ENCODE results near the gene MEAK7. TPM values are rescaled to one million over a fixed set of nuclear protein-coding genes. Genes with fewer than 3 reads are reported as not detected.

The MEAK7 gene
- total RNA-seq, 2 experiments from 2014 or later = 21.1 to 22.4 TPM

DNA sequence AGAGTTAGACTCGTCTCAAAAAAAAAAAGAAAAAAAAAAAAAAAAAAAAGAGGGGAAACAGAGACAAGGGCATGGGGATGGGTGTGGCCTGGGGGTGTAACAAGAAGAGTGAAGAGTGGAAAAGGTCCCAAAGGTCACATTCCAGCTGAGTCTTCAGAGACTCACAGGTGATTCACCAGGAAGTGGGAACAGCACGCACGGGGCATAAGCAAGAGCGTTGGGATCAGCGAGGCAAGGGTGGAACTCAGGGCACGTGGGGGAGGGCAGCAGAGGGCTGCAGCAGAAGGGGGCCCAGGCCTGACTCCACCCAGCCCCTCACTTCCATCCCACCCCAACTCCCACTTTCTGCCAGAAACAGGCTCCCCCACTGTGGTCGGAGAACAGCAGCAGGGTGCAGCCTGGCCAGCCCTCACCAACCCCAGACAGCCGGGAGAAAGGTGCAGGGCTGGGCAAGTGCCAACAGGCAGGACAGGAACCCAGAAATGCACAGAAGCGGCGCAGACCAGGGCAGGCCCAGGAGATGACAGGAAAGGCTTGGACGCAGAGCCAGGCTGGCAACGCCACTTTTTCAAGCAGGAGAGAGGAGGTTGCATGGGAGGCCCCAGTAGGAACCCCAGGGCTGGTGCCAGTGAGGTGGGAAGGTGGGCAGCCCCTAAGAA is 3.3 kb downstream of the MEAK7 start:
- H3K4me1 Mint-ChIP-seq (ENCODE audit: low read depth) = peaks cover 20% of the 10 kb centered on the region
- CTCF ChIA-PET = interaction anchor here (1.2 kb wide), 1 partner anchor 9 kb away, joined by 3 read pairs; no protein-coding TSS in a partner anchor

DNA sequence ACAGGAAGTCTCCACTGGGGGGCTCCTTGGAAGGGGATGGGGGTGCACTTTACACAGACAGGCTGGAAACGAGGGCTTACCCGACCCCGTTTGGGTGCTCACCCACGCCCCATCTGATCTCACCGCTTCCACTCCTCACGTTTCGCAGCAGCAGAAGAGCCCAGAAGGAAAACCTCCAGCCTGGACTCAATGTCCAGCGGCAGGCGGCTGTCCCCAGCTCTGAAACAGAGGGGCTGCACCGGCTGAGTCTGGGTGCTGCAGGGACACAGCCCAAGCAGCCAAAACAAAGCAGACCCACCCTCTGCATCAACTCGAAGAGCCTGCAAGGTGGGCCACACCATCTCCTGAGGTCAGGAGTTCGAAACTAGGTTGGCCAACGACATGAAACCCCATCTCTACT is 3.9 kb downstream of the MEAK7 start:
- Mint-ChIP-seq H3K4me1 (ENCODE audit: low read depth) (peaks cover 14% of the 10 kb centered on the region), H3K27me3 (no peaks in the 10 kb centered on the region), H3K36me3 (ENCODE audit: low read depth) (peaks cover 18% of the 10 kb centered on the region), H3K9me3 (no peaks in the 10 kb centered on the region), H3K27ac (no peak overlapping the region), H3K4me3 (no peak overlapping the region)
- ATAC-seq = no peak
- ChIA-PET POLR2A (no interaction called here), CTCF (no interaction called here)
- intact Hi-C loops (cut with micrococcal nuclease) = no loop called here
- DNase-seq = no peak
- TF ChIP-seq, protein P1, sequence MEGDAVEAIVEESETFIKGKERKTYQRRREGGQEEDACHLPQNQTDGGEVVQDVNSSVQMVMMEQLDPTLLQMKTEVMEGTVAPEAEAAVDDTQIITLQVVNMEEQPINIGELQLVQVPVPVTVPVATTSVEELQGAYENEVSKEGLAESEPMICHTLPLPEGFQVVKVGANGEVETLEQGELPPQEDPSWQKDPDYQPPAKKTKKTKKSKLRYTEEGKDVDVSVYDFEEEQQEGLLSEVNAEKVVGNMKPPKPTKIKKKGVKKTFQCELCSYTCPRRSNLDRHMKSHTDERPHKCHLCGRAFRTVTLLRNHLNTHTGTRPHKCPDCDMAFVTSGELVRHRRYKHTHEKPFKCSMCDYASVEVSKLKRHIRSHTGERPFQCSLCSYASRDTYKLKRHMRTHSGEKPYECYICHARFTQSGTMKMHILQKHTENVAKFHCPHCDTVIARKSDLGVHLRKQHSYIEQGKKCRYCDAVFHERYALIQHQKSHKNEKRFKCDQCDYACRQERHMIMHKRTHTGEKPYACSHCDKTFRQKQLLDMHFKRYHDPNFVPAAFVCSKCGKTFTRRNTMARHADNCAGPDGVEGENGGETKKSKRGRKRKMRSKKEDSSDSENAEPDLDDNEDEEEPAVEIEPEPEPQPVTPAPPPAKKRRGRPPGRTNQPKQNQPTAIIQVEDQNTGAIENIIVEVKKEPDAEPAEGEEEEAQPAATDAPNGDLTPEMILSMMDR (IDR thresholded peaks at IDR 0.05) = no peak

More for the DNA sequence above, 3.3 kb downstream of the MEAK7 start:
- ATAC-seq (no peak), DNase-seq (no peak)
- POLR2A ChIA-PET = no interaction called here
- Mint-ChIP-seq H3K9me3 (no peaks in the 10 kb centered on the region), H3K27me3 (no peaks in the 10 kb centered on the region), H3K4me3 (no peak overlapping the region), H3K27ac (no peak overlapping the region), H3K36me3 (ENCODE audit: low read depth) (peaks cover 15% of the 10 kb centered on the region)
- TF ChIP-seq, protein P1 (IDR thresholded peaks at IDR 0.05) = no peak
- intact Hi-C loops (cut with micrococcal nuclease) = no loop called here

DNA sequence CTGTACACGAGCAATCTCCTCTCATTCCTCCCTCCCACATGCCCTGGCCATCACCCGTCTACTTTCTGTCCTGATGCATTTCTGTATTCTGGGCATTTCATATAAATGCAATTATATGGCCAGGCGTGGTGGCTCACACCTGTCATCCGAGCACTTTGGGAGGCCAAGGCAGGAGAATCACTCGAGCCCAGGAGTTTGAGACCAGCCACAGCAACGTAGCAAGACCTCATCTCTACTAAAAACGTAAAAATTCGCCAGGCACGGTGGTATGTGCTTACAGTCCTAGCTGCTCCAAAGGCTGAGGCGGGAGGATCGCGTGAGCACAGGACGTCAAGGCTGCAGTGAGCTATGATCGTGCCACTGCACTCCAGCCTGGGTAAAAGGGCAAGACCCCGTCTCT is 4.8 kb downstream of the MEAK7 start:
- no peaks in the 10 kb centered on the region for H3K9me3 Mint-ChIP-seq
- CTCF ChIA-PET = no interaction called here
- H3K4me3 Mint-ChIP-seq = no peak overlapping the region
- intact Hi-C loops (cut with micrococcal nuclease) = no loop called here
- ATAC-seq (no peak), DNase-seq (no peak)
- POLR2A ChIA-PET = no interaction called here
- H3K4me1 Mint-ChIP-seq (ENCODE audit: low read depth) = peaks cover 8% of the 10 kb centered on the region
- TF ChIP-seq, protein P1 (IDR thresholded peaks at IDR 0.05) = no peak
- H3K27me3 Mint-ChIP-seq = no peaks in the 10 kb centered on the region
- peaks cover 22% of the 10 kb centered on the region for H3K36me3 Mint-ChIP-seq (ENCODE audit: low read depth)
- H3K27ac Mint-ChIP-seq = no peak overlapping the region

DNA sequence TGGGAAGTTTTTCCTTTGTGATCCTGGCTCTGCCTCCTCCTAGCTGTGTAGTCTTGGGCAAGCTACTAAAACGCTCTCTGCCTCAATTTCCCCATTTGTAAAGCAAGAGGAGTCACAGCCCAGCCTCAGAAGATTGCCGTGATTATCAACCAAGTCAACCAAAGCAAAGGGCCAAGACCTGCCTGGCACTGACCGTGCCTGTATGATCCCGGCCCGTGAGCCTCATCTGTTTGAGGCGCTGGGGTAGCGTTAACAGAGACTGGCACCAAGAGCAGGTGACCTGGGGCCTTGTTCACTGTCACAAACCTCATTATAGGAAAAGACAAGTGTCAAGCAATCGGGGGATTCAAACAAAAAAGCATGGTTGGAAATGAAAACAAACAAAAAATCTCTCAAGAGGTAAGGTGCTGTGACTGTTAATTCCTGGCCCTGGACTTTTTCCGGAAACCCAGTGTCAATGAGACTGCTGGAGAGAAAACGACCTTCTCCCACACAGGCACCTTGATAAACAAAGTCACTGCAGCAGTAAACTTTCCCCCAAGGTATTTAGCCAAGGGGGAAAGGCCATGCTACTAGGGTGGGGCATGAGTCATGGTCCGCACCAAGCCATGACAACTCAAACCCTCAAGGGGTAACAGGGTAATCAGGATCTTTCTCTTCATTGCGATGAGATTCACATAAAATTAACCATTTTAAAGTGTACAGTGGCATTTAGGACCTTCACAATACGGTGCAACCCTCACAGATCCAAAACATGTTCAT is 5.4 kb downstream of the MEAK7 start:
- TF ChIP-seq, protein P1 (IDR thresholded peaks at IDR 0.05) = no peak
- no peak overlapping the region for H3K27ac Mint-ChIP-seq
- intact Hi-C loops (cut with micrococcal nuclease) = no loop called here
- peaks cover 28% of the 10 kb centered on the region for H3K36me3 Mint-ChIP-seq (ENCODE audit: low read depth)
- ChIA-PET POLR2A (no interaction called here), CTCF (interaction anchor here (1.2 to 3.6 kb wide), 3 partner anchors 7 to 15 kb away, joined by 4 to 17 read pairs (median 7); no protein-coding TSS in a partner anchor)
- no peak for ATAC-seq
- DNase-seq = no peak
- H3K9me3 Mint-ChIP-seq = peaks cover 3% of the 10 kb centered on the region
- no peak overlapping the region for H3K4me3 Mint-ChIP-seq
- peaks cover 5% of the 10 kb centered on the region for H3K4me1 Mint-ChIP-seq (ENCODE audit: low read depth)
- no peaks in the 10 kb centered on the region for H3K27me3 Mint-ChIP-seq

DNA sequence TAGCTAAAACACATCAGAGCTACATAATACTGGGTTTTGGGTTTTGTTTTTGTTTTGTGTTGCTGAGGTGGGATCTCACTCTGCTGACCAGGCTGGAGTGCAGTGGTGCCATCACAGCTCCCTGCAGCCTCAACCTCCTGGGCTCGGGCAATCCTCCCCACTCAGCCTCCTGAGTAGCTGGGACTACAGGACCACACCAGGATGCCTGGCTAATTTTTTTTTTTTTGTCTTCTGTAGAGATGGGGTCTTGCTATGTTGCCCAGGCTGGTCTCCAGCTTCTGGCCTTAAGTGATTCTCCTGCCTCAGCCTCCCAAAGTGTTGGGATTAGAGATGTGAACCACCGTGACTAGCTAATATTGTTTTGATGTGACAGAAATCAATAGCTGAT is 6.2 kb downstream of the MEAK7 start:
- DNase-seq (no peak), ATAC-seq (no peak)
- Mint-ChIP-seq H3K36me3 (ENCODE audit: low read depth) (peaks cover 34% of the 10 kb centered on the region), H3K4me3 (no peak overlapping the region), H3K27me3 (no peaks in the 10 kb centered on the region), H3K9me3 (peaks cover 4% of the 10 kb centered on the region), H3K4me1 (ENCODE audit: low read depth) (no peaks in the 10 kb centered on the region), H3K27ac (no peak overlapping the region)
- intact Hi-C loops (cut with micrococcal nuclease) = no loop called here
- ChIA-PET POLR2A (no interaction called here), CTCF (interaction anchor here (1.2 to 3.6 kb wide), 4 partner anchors 8 to 221 kb away, joined by 4 to 17 read pairs (median 8); no protein-coding TSS in a partner anchor)
- TF ChIP-seq, protein P1 (IDR thresholded peaks at IDR 0.05) = no peak
